ENCODE results near the gene RGS21.

RGS21 gene

GRCh38 chr1:192376374-192376773, 59.6 kb downstream of the RGS21 start:
- DNase-seq (ENCODE audit: insufficient read length, low spot score) (no peak), FAIRE-seq (peak; percentile 41)
- TF ChIP-seq CTCF (IDR thresholded peaks at IDR 0.05; ENCODE audit: insufficient read depth, missing control alignments) = no peak

- FAIRE-seq = no peak
- no peak for DNase-seq (ENCODE audit: insufficient read length, low spot score)
- no peak for TF ChIP-seq CTCF (IDR thresholded peaks at IDR 0.05; ENCODE audit: insufficient read depth, missing control alignments)
Observed at GRCh38 chr1:192378276-192378675, 61.5 kb downstream of the RGS21 start.

- FAIRE-seq (no peak), DNase-seq (ENCODE audit: insufficient read length, low spot score) (no peak)
- TF ChIP-seq CTCF (IDR thresholded peaks at IDR 0.05; ENCODE audit: insufficient read depth, missing control alignments) = no peak
Observed at GRCh38 chr1:192378878-192379277, 62.1 kb downstream of the RGS21 start.

GRCh38 chr1:192379554-192379953, 62.8 kb downstream of the RGS21 start:
- no peak for FAIRE-seq
- DNase-seq (ENCODE audit: insufficient read length, low spot score) = no peak

GRCh38 chr1:192382758-192383157, 66.0 kb downstream of the RGS21 start:
- DNase-seq (ENCODE audit: insufficient read length, low spot score) (no peak), FAIRE-seq (no peak)
- no peak for TF ChIP-seq CTCF (IDR thresholded peaks at IDR 0.05; ENCODE audit: insufficient read depth, missing control alignments)

More at GRCh38 chr1:192379554-192379953, 62.8 kb downstream of the RGS21 start:
- TF ChIP-seq CTCF (IDR thresholded peaks at IDR 0.05; ENCODE audit: insufficient read depth, missing control alignments) = no peak

GRCh38 chr1:192386051-192386650, 69.4 kb downstream of the RGS21 start:
- TF ChIP-seq CTCF (IDR thresholded peaks at IDR 0.05; ENCODE audit: insufficient read depth, missing control alignments) = no peak
- no peak for FAIRE-seq
- DNase-seq (ENCODE audit: insufficient read length, low spot score) = no peak

GRCh38 chr1:192395211-192395610, 78.4 kb downstream of the RGS21 start:
- FAIRE-seq = no peak
- no peak for TF ChIP-seq CTCF (IDR thresholded peaks at IDR 0.05; ENCODE audit: insufficient read depth, missing control alignments)
- no peak for DNase-seq (ENCODE audit: insufficient read length, low spot score)

Data from D721Med (cell line).